TTC549 (cell line): ENCODE measurements around the gene C17orf67.

ENCODE experiments used
- FAIRE-seq: peaks from 2 replicates; lab custom pipeline; 2012; peaks lifted over from hg19 to GRCh38; lab: Jason Lieb, UNC

Gene C17orf67

GRCh38 chr17:56833809-56834379 lies at the start of gene C17orf67, which contains the start of gene DGKE:
C17orf67 (minus strand) TSS chr17:56833920; CDS start chr17:56815810, 18,110 bp downstream.
DGKE (plus strand) TSS chr17:56834151; CDS start chr17:56834796, 645 bp downstream.
- no peak for FAIRE-seq

- FAIRE-seq, result no peak
These were observed 48.1 kb upstream of the C17orf67 start for GRCh38 chr17:56881685-56882295.

GRCh38 chr17:56880571-56880970 lies 46.9 kb upstream of the C17orf67 start:
- FAIRE-seq, result no peak

- no peak for FAIRE-seq
These were observed 46.4 kb upstream of the C17orf67 start for GRCh38 chr17:56880133-56880532.

- no peak for FAIRE-seq
These were observed 45.6 kb upstream of the C17orf67 start for GRCh38 chr17:56879280-56879679.

- FAIRE-seq, result no peak
These were observed 43.1 kb upstream of the C17orf67 start for GRCh38 chr17:56876766-56877179.

GRCh38 chr17:56870081-56870651 lies 36.4 kb upstream of the C17orf67 start:
- FAIRE-seq, result no peak

GRCh38 chr17:56868716-56869115 lies 35.0 kb upstream of the C17orf67 start:
- FAIRE-seq, result no peak

- no peak for FAIRE-seq
These were observed 34.2 kb upstream of the C17orf67 start for GRCh38 chr17:56867948-56868376.

GRCh38 chr17:56866496-56866895 lies 32.8 kb upstream of the C17orf67 start:
- FAIRE-seq, result no peak

GRCh38 chr17:56866076-56866475 lies 32.4 kb upstream of the C17orf67 start:
- FAIRE-seq, result no peak

GRCh38 chr17:56863974-56864373 lies 30.3 kb upstream of the C17orf67 start:
- no peak for FAIRE-seq

- no peak for FAIRE-seq
These were observed 28.2 kb upstream of the C17orf67 start for GRCh38 chr17:56861899-56862298.

GRCh38 chr17:56851008-56851407 lies 17.3 kb upstream of the C17orf67 start:
- no peak for FAIRE-seq

GRCh38 chr17:56850591-56850990 lies 16.9 kb upstream of the C17orf67 start:
- FAIRE-seq, result no peak

GRCh38 chr17:56849131-56849530 lies 15.4 kb upstream of the C17orf67 start:
- FAIRE-seq, result no peak

- FAIRE-seq, result no peak
These were observed 13.4 kb upstream of the C17orf67 start for GRCh38 chr17:56847106-56847505.

- FAIRE-seq, result no peak
These were observed 12.2 kb upstream of the C17orf67 start for GRCh38 chr17:56845934-56846333.

- FAIRE-seq, result no peak
These were observed 8.9 kb upstream of the C17orf67 start for GRCh38 chr17:56842577-56842976.

GRCh38 chr17:56838687-56839086 lies 5.0 kb upstream of the C17orf67 start:
- FAIRE-seq, result no peak

- FAIRE-seq, result no peak
These were observed 1.5 kb upstream of the C17orf67 start for GRCh38 chr17:56835264-56835585.

GRCh38 chr17:56834380-56835263 lies 902 bp upstream of the C17orf67 start:
- FAIRE-seq, result no peak
